Mammary epithelial cell (primary cell): ENCODE measurements around the gene ABCB4.

Experiments used
- EZH2 ChIP-seq: IDR thresholded peaks from 2 replicates; pipeline ENCODE4 v1.6.1; 2012; ENCODE audit warnings: low read length, inconsistent platforms, borderline replicate concordance
- TF ChIP-seq, protein P1 (sequence below), 2 donors: IDR thresholded peaks in 1 of 2; conservative IDR thresholded peaks in 1 of 2; 2 replicates each; pipeline ENCODE4 v1.5.1; 2011 to 2012; ENCODE audit warnings: inconsistent platforms in 2 of 2, low read length in 2 of 2, mild to moderate bottlenecking in 2 of 2, control low read depth in 1 of 2, low read depth in 1 of 2; ENCODE audit not compliant: insufficient read depth in 1 of 2; ENCODE audit errors: extremely low read depth in 1 of 2

- TF ChIP-seq, protein P1, sequence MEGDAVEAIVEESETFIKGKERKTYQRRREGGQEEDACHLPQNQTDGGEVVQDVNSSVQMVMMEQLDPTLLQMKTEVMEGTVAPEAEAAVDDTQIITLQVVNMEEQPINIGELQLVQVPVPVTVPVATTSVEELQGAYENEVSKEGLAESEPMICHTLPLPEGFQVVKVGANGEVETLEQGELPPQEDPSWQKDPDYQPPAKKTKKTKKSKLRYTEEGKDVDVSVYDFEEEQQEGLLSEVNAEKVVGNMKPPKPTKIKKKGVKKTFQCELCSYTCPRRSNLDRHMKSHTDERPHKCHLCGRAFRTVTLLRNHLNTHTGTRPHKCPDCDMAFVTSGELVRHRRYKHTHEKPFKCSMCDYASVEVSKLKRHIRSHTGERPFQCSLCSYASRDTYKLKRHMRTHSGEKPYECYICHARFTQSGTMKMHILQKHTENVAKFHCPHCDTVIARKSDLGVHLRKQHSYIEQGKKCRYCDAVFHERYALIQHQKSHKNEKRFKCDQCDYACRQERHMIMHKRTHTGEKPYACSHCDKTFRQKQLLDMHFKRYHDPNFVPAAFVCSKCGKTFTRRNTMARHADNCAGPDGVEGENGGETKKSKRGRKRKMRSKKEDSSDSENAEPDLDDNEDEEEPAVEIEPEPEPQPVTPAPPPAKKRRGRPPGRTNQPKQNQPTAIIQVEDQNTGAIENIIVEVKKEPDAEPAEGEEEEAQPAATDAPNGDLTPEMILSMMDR (conservative IDR thresholded peaks at IDR 0.05 in 1 of 2, IDR thresholded peaks at IDR 0.05 in 1 of 2; ENCODE audit: extremely low read depth in 1 of 2, insufficient read depth in 1 of 2, low read depth in 1 of 2, low read length in 2 of 2), result no peak
- no peak for TF ChIP-seq EZH2
Measured at GRCh38 chr7:87354749-87355148, 120.7 kb downstream of the ABCB4 start.
